ENCODE results near the gene EXOSC3. TPM values are rescaled to one million over a fixed set of nuclear protein-coding genes. Genes with fewer than 3 reads are reported as not detected.

Gene EXOSC3
- total RNA-seq, 1 donor from 2014 or later, result 77.8 TPM

DNA sequence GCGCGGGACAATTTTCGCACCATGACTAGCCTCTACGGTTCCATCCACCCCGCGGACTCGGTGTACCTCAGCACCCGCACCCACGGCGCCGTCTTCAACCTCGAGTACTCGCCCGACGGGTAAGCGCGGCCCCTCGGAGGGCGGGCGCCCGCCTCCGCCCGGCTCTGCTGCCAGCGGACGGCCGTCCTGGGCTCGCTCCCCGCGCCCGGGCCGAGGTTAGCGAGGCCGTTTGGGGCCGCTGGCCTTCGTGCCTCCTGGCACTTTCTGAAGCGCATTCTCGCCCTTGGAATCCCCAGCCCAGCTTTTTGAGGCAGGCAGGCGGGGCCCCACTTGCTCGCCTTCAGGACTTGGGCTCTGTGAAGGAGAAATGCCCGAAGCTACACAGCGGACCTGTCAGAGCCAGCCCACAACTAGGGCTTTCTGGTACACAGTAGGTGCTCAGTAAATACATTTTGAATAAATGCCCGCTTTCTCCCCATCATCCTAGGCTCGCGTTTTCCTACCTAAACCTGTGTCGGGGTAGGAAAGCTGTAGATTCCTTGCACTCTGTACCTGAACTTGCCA, 16.5 kb upstream of the EXOSC3 start:
- TF ChIP-seq POLR2A (IDR thresholded peaks at IDR 0.05), result no peak
- intact Hi-C loops (cut with DNase I), result no loop called here
- Histone ChIP-seq H3K4me3 (peak overlapping the region; percentile 80 to 81), H3K27ac (peak overlapping the region; percentile 53), H3K27me3 (no peaks in the 10 kb centered on the region), H3K9me3 (no peaks in the 10 kb centered on the region), H3K36me3 (no peaks in the 10 kb centered on the region), H3K4me1 (peaks cover 44% of the 10 kb centered on the region)
- no peak for DNase-seq (ENCODE audit: extremely low spot score in 2 of 2)

GRCh38 chr9:37800631-37801286, 15.9 kb upstream of the EXOSC3 start, which contains the start of gene DCAF10:
Gene DCAF10 (plus strand): TSS chr9:37800797. CDS start chr9:37800867, 70 bp downstream.
- Histone ChIP-seq H3K27ac (peak within 1 kb of the TSS; percentile 53), H3K9me3 (no peaks in the 10 kb centered on the region), H3K27me3 (no peaks in the 10 kb centered on the region), H3K4me1 (peaks cover 42% of the 10 kb centered on the region), H3K4me3 (peak within 1 kb of the TSS; percentile 80 to 81), H3K36me3 (no peaks in the 10 kb centered on the region)
- peak in 1 of 2 donors; percentile 89 for DNase-seq (ENCODE audit: extremely low spot score in 2 of 2)
- peak; percentile 79 to 85 for TF ChIP-seq POLR2AphosphoS5 (IDR thresholded peaks at IDR 0.05; ENCODE audit: insufficient read depth in 1 of 2, low read depth in 1 of 2)
- TF ChIP-seq, protein P1, sequence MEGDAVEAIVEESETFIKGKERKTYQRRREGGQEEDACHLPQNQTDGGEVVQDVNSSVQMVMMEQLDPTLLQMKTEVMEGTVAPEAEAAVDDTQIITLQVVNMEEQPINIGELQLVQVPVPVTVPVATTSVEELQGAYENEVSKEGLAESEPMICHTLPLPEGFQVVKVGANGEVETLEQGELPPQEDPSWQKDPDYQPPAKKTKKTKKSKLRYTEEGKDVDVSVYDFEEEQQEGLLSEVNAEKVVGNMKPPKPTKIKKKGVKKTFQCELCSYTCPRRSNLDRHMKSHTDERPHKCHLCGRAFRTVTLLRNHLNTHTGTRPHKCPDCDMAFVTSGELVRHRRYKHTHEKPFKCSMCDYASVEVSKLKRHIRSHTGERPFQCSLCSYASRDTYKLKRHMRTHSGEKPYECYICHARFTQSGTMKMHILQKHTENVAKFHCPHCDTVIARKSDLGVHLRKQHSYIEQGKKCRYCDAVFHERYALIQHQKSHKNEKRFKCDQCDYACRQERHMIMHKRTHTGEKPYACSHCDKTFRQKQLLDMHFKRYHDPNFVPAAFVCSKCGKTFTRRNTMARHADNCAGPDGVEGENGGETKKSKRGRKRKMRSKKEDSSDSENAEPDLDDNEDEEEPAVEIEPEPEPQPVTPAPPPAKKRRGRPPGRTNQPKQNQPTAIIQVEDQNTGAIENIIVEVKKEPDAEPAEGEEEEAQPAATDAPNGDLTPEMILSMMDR (IDR thresholded peaks at IDR 0.05), result no peak
- intact Hi-C loops (cut with DNase I), result no loop called here

DNA sequence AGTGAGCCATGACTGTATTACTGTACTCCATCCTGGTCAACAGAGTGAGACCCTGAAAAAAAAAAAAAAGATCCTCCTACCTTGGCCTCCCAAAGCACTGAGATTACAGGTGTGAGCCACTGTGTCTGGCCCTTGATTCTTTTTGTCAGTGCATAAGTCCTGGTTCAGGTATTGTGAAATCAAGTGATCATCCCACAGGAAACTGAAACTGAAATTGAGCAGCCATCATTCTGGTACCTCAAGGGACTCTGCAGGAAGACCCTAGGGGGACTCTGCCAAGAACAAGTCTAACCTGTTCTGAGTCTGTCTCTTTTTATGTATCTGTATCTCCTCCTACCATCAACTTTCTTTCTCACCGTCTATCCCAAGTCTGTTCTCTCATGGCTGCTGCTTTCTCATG, 13.8 kb upstream of the EXOSC3 start:
- TF ChIP-seq POLR2AphosphoS5 (IDR thresholded peaks at IDR 0.05; ENCODE audit: insufficient read depth in 1 of 2, low read depth in 1 of 2) (no peak), POLR2A (IDR thresholded peaks at IDR 0.05) (no peak)
- TF ChIP-seq, protein P1 (IDR thresholded peaks at IDR 0.05), result no peak
- no peaks in the 10 kb centered on the region for H3K9me3 ChIP-seq
- H3K27ac ChIP-seq, result no peak overlapping the region

DNA sequence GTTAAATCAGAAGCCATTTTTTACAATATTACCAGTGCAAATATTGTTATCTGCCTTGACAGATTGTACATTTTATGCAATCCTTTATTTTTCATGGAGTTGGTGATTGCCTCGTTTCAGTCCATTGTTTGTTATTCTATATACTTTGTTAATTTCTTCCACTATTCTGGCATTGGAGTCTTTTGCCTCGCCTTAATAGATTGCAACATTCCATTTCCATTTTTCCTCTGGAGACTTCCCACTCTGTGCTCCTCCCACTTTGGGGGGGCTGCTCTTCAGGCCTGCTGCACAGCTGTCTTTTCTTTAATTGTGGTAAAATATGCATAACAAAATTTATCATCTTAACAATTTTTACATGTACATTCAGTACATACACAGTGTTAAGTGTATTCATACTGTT, 11.4 kb upstream of the EXOSC3 start:
- TF ChIP-seq, protein P1 (IDR thresholded peaks at IDR 0.05), result no peak
- TF ChIP-seq POLR2A (IDR thresholded peaks at IDR 0.05), result no peak
- no peak for TF ChIP-seq POLR2AphosphoS5 (IDR thresholded peaks at IDR 0.05; ENCODE audit: insufficient read depth in 1 of 2, low read depth in 1 of 2)
- peaks cover 7% of the 10 kb centered on the region for H3K4me1 ChIP-seq
- H3K36me3 ChIP-seq, result no peaks in the 10 kb centered on the region
- no peak overlapping the region for H3K27ac ChIP-seq
- no peaks in the 10 kb centered on the region for H3K27me3 ChIP-seq
- no peaks in the 10 kb centered on the region for H3K9me3 ChIP-seq
- no peak for DNase-seq (ENCODE audit: extremely low spot score in 2 of 2)
- intact Hi-C loops (cut with DNase I), result no loop called here
- no peak overlapping the region for H3K4me3 ChIP-seq

More for the DNA sequence above, 13.8 kb upstream of the EXOSC3 start:
- Histone ChIP-seq H3K4me3 (no peak overlapping the region), H3K4me1 (peaks cover 31% of the 10 kb centered on the region), H3K27me3 (no peaks in the 10 kb centered on the region), H3K36me3 (no peaks in the 10 kb centered on the region)
- DNase-seq (ENCODE audit: extremely low spot score in 2 of 2), result no peak
- intact Hi-C loops (cut with DNase I), result no loop called here

DNA sequence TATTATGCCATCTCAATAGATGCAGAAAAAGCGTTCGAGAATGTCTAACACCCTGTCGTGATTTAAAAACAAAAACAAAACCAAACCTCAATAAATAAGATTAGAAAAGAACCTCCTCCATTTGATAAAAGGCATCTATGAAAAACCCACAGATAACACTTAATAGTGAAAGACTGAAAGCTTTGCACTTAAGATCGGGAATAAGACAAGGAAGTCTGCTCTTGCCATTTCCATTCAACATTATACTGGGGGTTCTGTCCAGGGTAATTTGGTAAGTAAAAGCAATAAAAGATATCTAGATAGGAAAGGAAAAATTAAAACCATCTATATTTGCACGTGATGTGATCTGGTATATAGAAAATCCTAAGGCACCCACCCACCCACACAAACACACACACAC, 7.3 kb upstream of the EXOSC3 start:
- H3K27ac ChIP-seq, result no peak overlapping the region
- no peak for TF ChIP-seq POLR2A (IDR thresholded peaks at IDR 0.05)
- TF ChIP-seq, protein P1 (IDR thresholded peaks at IDR 0.05), result no peak
- TF ChIP-seq POLR2AphosphoS5 (IDR thresholded peaks at IDR 0.05; ENCODE audit: insufficient read depth in 1 of 2, low read depth in 1 of 2), result no peak
- H3K36me3 ChIP-seq, result no peaks in the 10 kb centered on the region
- H3K4me3 ChIP-seq, result no peak overlapping the region
- H3K4me1 ChIP-seq, result no peaks in the 10 kb centered on the region
- DNase-seq (ENCODE audit: extremely low spot score in 2 of 2), result no peak
- intact Hi-C loops (cut with DNase I), result no loop called here
- no peaks in the 10 kb centered on the region for H3K9me3 ChIP-seq
- no peaks in the 10 kb centered on the region for H3K27me3 ChIP-seq
